Left ventricle myocardium superior (tissue), 1 donor: ENCODE measurements around the gene MYH10. TPM values are rescaled to one million over a fixed set of nuclear protein-coding genes. Genes with fewer than 3 reads are reported as not detected.

ENCODE experiments used
- ATAC-seq: fragments of 200-7000 bp; cut with Tn5 transposase; one replicate; pipeline ENCODE4 v1.9.1; 2020; ENCODE audit warnings: mild to moderate bottlenecking, moderate library complexity
- DNase-seq: peaks from one replicate; pipeline ENCODE4 v3.0.0-alpha.2; 2020
- intact Hi-C: fragments of 100-400 bp; cut with micrococcal nuclease; formaldehyde crosslinking; loops from one replicate; pipeline ENCODE4 v1.11.0; 2022
- total RNA-seq: library from RNA; stranded (reverse); fragmentation: NEBNext Ultra II Directional; extraction: Animal tissue kit (Norgen Biotek cat#: 25700); gene quantifications from one replicate; pipeline ENCODE4 v1.2.1, GENCODE V29; 2021
- donor health status: DM: no; HTN: yes; CAD: no; lungs with severe emphysema.

The MYH10 gene
- total RNA-seq, 1 donor from 2014 or later: 36.6 TPM

DNA sequence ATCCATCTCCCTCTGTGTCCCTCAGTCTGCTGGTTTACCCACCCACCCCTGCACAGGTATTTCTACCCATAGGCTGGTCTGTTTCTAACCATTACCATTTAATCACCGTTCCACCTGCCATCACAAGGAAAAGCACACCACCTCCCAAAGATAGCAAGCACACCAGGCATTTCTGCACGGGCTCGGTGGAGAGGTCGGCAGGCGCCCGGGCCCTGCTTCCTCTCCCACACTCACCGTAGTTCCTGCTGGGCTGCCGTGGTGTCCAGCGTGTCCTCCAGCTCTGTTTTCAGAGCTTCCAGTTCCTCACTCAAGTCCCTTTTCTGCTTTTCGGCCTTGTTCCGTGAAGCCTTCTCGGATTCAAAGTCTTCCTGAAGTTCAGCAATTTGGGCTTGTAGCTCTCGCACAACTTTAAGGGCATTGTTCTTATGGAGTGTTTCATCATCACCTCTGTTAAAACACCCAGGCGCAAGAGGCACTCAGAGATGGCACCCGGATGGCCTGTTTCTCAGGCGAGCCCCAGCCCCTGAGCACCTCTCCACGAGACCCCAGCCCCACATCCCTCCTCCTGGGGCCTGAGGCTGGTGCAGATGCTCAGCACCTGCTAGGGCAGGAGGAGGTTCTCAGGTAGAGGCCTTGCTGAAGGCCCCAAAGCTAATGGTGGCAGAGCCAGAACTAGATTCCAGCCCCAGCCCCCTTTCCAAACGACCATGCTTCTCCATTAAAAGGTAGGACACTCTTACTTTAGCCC is 125.9 kb downstream of the MYH10 start:
- DNase-seq (no peak), ATAC-seq (no peak)
- intact Hi-C loops: no loop called here

DNA sequence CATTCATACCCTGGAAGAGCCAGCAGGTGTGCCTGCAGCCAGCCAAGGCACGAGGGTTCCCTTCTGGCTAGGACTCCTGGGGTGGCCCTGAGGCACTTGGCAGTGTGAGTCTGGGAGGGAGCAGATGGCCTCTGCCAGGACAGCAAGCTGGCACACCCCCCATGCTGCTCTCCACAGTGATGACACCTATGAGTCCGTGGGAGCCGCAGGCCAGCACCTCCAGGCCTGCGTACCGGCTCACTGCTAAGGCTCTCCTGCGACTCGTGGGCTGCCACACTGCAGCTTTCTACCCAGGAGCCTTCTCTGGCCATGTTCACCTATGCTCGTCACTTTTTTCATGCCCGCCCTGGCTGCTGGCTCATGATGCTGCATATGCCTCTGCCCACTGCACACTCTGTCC is 126.7 kb downstream of the MYH10 start:
- ATAC-seq (peak; percentile 41), DNase-seq (peak; percentile 30)
- intact Hi-C loops: no loop called here

DNA sequence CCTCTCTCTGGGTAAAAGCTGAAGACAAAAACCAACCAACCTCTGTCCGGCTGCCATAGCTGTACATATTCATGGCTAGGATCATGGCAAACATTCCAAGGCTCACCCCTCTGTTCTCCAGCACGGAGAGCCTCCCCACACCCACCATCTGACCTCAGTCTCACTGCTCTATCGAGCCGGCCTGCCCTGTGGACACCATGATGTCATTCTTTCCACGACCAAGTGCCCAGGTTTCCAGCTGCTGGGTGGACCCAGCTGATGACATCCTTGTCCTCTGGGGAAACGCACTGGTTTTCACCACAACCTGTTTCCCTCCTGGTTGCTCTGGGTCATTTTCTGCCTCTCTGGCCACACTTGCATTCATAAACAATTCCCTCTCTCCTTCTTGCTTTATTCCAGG is 127.2 kb downstream of the MYH10 start:
- intact Hi-C loops: no loop called here
- peak; percentile 87 for ATAC-seq
- peak; percentile 49 for DNase-seq

DNA sequence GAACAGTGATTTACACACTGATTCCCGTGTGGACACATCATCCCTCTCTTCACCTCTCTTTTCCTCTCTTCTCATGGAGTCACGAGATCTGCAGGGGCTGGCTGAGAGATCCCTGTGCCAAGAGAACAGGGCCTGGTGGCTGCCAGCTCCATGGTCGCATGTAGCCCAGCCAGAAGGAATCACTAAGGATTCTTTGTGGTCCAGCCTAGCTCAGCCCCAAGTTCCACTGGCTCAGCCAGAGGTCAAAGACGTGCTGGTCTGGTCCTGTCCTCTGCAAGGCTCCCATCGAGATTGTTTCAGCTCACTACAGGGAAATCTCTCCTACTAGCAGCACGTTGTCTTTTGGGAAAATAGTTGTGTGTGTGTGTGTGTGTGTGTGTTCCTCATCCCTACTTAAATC is 128.4 kb downstream of the MYH10 start:
- no peak for DNase-seq

DNA sequence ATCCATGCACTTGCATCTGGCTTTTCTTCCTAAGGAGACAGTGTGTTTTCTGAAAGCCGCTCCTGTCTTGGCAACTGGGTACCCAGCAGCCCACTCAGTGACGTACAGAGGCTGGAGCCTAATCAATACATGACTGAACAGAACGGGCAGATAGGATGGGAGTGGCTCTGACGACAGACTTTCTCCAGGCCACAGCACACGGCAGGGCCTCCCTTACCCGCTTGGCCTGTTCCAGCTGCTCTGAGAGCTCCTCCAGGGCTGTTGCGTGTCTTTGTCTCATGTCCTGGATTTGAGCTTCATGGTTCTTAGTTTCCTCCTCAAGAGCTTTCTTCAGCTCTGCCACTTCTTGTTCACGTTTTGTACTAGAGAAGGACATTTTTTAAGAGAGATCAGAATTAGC is 129.9 kb downstream of the MYH10 start:
- DNase-seq: no peak
- no peak for ATAC-seq
- intact Hi-C loops: no loop called here

More for the DNA sequence above, 128.4 kb downstream of the MYH10 start:
- peak; percentile 17 for ATAC-seq
- intact Hi-C loops: no loop called here

DNA sequence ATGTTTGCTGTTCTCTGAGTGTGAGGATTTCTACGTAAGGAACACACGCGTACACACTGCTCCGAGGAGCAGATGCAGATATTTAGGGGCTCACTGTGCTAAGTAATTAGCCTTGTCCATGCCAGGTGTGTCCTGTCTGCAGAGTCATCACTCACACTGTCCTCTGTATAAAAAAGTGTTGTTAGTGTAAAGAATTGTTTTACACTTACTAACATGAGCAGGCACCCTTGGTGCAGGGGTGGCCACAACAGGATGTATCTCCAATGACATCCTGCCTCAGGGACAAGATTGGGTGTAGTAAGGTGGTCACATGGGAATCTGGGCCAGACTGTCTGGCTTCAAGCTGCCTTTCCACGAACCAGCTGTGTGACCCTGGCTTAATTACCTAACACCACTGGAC is 130.9 kb downstream of the MYH10 start:
- DNase-seq: no peak
- intact Hi-C loops: no loop called here
- ATAC-seq: no peak

DNA sequence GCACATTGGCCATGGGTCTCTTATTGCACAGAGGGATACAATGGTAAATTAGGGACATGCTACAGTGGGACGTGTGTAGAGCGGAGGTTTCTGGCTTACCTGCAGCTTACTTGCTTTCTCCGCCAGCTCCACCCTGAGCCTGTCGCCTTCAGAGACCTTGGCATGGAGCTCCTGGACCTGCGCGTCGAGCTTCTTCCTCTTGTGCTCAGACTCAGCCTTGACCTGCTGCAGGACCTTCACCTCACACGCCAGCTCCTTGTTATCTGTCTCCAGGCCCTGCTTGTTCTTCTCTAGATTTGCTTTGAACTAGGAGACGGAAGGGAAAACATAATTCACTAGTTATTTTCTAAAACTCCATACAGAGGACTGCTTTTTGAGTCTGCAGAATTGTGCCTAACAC is 131.4 kb downstream of the MYH10 start:
- intact Hi-C loops: no loop called here
- ATAC-seq: no peak
- no peak for DNase-seq

DNA sequence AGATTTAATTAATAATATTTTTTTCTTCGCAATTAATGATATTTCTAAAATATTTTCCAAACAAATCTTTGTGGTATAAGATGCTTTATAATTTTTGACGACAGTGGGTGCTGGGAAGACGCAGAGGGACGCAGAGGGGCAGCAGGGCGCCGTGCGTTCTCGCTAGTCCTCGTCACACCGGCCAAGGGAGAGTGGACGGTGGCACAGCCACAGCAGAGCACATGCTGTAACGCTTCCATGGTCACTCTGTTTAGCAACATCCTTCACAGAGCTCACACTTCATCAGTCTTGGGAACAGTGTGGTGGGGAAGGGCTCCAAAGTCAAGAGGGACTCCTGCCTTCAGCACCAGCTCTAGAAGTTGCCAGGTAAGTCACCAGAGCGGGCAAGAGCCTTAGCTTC is 134.4 kb downstream of the MYH10 start:
- intact Hi-C loops: no loop called here
- DNase-seq (no peak), ATAC-seq (no peak)

DNA sequence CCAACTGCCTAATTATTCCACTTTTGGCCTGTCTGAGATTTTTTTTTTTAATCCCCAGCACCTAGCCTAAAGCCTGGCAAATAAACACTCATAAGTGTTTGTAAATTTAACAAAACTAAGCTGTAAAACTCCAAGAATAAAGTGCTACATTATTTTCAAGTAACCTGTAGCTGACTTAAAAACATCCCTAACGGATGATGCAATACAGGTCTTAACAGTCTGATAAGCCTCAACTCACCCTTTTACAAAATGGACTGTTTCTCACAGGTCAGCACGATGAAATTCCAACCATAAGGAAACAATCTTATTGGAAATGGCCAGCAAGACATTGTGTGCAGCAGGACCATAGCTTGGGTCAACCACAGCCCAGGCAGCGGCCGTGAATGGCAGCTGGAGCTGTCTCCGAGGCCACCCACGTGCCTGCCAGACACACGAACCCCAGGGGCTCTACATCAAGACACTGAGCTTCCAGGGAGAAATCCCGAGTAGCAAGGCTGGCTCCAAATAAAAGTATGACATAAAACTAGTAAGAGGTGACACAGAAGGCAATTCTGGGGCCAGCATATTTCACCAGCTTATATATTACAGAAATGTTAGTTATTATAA is 135.9 kb downstream of the MYH10 start:
- DNase-seq (no peak), ATAC-seq (no peak)

DNA sequence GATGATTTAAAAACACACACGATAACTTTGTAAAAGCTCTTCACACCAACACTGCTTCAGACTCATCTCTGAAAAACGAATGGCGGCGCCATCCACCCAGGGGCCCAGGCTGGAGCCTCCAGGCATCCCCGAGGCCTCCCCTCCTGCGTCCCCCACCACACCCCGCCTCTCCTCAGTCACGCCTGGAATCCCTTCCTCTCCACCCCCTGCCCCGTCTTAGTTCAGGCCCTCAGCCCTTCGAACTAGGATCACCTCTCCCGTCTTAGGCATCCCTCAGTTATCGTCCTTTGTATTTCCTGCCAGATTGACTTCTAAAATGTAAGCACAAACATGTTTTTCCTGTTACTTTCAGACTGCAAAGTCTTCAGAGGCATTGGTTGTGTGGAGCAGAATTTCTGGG is 136.5 kb downstream of the MYH10 start:
- ATAC-seq (no peak), DNase-seq (no peak)
- intact Hi-C loops: no loop called here

More for the DNA sequence above, 135.9 kb downstream of the MYH10 start:
- intact Hi-C loops: no loop called here

DNA sequence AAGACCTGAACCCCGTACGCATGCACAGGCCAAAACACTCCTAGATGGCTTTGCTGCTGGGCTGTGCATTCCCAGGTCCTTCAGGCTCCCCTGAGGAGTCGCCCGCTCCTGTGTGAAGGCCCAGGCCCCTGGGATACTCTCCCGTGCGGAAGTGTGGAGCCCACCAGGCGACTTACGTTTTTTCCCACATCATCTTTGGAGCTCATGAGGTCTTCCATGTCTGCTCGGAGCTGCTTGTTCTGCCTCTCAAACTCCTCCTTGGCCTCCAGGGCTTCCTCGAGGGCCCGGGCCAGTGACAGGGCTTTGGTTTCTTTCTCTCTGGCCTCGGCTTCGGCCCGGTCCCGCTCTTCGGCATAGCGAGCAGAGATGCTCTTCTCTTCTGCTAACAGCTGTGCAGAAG is 138.4 kb downstream of the MYH10 start:
- intact Hi-C loops: no loop called here
- ATAC-seq (no peak), DNase-seq (no peak)

DNA sequence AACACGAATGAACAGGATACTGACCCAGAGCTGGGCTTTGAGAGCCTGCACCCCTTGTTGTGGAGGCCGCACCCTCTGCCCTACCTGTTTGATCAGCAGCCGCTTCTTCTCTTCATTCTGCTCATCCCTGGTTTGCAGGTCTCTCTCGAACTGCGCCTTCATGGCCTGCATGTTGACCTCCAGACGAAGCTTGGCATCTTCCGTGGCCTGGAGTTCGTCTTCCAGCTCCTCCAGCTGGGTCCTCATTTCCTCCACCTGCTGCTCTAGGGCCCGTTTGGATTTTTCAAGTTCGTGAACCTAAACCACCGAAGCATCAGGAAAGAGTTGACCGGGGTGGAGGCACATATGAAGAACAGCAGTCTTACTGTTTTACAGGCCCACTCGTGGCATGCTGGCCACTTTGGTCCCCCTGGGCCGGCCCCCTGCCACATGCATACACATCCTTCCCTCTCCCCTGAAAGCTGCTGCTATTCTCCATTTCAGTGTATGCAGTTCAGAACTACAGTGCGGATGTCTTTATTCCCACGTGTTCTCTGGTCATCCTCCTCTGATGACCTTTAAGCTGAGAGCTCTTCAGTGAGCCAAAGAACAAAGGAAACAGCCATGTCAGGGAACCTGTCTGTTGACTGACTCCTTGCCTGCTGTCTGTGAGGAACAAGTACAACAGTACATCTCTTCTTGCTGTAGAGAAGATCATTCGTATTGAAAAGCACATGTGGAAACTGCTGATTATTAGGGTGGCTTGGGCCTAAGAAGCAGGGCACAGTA is 140.1 kb downstream of the MYH10 start:
- DNase-seq: no peak
- intact Hi-C loops: no loop called here
- ATAC-seq: no peak

DNA sequence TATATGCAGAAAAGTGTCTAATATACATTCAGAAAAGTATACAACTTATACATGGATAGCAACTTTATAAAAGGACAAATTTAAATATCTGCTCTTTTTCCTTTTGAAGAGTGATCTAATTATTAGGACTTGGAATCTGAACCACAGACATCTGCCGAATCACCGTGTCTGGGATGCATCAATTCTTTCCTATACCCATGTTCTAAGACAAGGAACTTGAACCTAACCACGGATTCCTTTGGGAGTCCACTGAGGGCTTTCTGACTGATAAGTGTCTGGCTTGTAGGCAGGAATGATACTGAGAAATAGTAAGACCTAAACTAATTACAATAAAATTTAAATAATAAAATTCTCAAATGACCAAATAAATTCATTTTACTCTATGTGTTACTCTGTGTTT is 140.7 kb downstream of the MYH10 start:
- no peak for ATAC-seq
- intact Hi-C loops: no loop called here
- no peak for DNase-seq

DNA sequence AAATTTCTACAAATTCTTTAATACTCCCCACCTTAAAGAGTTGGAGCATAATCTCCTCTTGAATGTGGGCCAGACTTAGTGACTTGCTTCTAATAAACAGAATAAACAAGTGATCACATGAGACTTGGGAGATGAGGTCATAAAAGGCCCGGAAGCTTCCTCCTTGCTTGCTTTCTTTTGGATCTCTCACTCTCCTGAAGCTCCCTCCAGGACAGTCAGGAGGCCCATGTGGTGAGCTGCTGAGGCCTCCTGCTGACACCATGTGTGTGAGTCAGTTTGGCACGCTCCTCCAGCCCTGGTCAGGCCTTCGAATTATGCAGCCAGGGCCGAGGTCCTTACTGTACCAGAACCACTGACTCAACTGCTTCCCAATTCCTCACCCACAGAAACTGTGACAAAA is 141.6 kb downstream of the MYH10 start:
- DNase-seq (peak; percentile 72), ATAC-seq (peak; percentile 91)
- intact Hi-C loops: no loop called here

DNA sequence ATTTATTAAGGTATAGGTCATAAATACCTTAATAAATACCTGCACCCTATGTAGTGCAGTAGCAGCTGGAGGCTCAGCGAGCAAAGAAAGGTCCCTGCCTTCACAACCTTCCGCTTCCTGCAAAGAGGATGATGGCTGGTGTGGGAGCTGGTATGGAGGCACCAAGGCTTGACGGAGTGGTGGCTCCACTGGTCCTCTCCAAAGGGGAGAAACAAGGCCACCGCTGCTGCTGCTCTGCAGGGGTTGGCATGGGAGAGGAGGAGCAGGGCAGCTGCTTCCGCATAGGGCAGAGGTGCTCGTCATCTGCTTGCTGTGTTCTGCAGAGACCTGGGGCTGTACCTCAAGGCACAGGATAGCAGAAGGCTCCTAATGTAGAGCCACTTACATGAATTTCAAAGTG is 142.0 kb downstream of the MYH10 start:
- intact Hi-C loops: no loop called here
- DNase-seq: no peak
- peak; percentile 23 for ATAC-seq

DNA sequence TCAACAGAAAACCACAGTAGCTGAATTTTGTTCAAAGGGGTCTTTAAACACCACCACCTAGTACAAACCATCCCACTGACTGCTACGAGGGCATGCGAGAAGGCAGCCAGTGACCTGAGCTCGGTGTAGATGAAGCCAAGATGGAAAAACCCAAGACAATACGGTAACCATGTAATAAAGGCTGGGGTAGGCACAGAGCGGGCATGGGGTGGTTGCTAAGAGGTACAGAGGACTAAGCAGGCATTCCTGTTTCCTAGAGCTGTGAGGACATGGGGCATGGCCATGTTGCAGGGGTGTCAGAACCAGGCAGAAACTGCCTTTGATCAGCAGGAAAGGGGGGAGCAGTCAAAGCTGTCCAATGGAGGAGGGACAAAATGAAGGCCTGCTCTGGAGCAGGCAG is 142.8 kb downstream of the MYH10 start:
- no peak for DNase-seq
- ATAC-seq: no peak
- intact Hi-C loops: no loop called here

DNA sequence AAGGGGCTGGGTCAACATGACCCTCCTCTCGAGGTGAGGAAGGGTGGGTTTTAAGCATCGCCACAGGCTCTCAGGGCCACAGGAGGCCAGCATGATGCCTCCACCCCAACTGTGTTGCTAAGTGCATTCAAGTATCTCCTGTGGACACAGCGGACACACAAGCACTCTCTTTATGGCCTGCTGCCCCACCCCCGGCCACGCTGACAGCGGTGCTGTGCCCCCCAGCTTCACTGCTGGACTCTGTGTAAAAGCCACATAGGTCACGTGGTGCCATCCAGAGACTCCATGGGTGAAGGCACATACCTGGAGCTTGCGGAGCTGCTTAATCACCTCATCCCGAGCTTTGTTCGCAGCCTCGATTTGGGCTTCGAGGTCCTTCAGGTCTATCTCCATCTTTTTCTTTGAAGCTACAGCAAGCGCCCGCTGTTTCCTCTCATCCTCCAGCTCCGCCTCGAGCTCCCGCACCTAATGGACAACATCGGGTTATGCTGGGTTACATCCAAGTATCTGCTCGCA is 143.3 kb downstream of the MYH10 start:
- no peak for DNase-seq
- intact Hi-C loops: no loop called here
- no peak for ATAC-seq

DNA sequence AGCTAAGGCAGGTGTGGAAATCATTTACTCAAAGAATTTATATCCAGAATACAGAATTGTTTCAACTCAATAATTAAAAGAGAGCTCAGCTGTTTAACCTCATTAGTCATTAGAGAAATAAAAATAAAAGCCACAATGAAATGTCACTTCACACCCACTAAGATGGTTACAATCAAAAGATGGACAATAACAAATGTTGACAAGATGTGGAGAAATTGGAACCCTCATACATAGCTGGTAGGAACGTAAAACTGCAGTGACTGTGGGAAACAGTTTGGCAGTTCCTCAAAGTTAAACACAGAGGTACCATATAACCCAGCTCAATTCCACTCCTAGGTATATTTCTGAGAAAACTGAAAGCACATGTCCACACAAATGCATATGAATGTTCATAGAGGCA is 145.0 kb downstream of the MYH10 start:
- DNase-seq (no peak), ATAC-seq (no peak)
- intact Hi-C loops: no loop called here

DNA sequence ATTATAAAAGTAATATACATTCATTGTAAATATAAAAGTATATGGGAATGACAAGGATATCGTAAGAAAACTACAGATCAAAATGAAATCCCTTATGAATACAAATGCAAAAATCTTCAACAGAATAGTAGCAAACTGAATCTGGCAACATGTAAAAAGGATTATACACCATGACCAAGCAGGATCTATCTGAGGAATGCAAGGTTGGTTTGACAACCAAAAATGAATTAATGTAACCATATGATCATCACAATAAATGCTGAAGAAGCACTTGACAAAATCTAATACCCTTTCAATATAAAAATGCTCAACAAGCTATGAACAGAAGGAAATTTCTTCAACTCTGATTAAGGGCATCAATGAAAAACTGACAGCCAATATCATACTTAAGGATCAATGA is 146.1 kb downstream of the MYH10 start:
- no peak for ATAC-seq
- intact Hi-C loops: no loop called here
- DNase-seq: no peak

DNA sequence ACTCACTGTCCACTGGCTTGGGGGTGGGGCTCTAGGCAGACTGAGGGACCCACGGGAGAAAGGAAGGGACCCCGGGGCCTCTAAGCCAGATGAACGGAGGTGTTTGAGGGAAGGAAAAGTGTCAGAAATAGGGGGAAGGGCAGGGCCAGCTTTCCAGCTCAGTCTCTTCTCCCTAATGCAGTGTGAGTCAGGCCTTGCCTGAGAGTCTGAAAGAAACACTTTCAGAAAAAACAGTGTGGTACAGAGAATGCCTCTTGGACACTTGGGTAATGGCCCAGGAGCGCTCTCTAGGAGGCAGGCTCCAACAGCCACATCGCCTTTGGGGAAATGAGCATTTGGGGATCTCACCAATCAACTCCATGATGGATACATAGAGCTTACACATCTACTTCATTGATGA is 148.0 kb downstream of the MYH10 start:
- ATAC-seq: no peak
- DNase-seq: no peak
- intact Hi-C loops: no loop called here
